Retinal pigment epithelial cell (primary cell): ENCODE results near the gene TPR.

Experiments
- DNase-seq: peaks from one replicate; pipeline ENCODE4 v3.0.0-alpha.2; 2010; ENCODE audit warnings: low read depth
- H3K4me3 ChIP-seq: 2 replicates; pipeline ENCODE4 v1.5.1; 2011; ENCODE audit warnings: mild to moderate bottlenecking, low read length, control low read depth, moderate library complexity
- TF ChIP-seq, protein P1 (sequence below): conservative IDR thresholded peaks from 2 replicates; pipeline ENCODE4 v1.5.1; 2011; ENCODE audit warnings: low read depth, low read length, control low read depth, inconsistent platforms

The TPR gene

DNA sequence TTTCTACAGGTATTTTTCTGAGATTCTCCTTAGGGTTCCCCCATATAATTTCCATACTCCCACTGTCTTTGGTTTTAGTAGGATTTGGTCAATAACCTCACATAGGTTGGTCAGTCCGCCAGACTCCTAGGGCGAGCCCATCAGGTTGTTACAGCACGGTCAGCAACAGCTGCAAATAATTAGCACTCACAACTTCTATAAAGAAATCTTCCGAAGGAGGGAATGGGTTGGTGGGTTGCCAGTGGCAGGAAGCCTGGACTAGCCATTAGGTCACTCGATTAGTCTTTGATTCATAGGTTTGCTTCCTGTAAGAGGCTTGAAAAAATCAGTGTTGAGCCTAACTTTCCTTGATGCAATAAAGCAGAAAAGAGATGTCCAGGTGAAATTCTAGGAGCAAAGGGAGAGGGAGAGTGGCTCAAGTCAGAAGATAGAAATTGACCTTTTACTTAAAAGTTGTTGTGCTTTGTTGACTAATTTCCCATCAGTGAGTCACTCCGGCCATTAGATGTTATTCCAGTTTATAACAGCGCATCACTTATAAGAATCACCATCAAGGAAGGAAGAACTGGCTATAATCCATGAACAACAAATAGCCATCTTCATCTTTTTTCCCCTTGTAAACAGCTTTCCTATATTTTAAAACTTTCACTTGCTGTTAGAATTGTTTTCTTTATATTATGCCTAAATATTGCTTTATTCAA is 88.3 kb downstream of the TPR start:
- no peak overlapping the region for H3K4me3 ChIP-seq
- TF ChIP-seq, protein P1, sequence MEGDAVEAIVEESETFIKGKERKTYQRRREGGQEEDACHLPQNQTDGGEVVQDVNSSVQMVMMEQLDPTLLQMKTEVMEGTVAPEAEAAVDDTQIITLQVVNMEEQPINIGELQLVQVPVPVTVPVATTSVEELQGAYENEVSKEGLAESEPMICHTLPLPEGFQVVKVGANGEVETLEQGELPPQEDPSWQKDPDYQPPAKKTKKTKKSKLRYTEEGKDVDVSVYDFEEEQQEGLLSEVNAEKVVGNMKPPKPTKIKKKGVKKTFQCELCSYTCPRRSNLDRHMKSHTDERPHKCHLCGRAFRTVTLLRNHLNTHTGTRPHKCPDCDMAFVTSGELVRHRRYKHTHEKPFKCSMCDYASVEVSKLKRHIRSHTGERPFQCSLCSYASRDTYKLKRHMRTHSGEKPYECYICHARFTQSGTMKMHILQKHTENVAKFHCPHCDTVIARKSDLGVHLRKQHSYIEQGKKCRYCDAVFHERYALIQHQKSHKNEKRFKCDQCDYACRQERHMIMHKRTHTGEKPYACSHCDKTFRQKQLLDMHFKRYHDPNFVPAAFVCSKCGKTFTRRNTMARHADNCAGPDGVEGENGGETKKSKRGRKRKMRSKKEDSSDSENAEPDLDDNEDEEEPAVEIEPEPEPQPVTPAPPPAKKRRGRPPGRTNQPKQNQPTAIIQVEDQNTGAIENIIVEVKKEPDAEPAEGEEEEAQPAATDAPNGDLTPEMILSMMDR = no peak
- DNase-seq = no peak

DNA sequence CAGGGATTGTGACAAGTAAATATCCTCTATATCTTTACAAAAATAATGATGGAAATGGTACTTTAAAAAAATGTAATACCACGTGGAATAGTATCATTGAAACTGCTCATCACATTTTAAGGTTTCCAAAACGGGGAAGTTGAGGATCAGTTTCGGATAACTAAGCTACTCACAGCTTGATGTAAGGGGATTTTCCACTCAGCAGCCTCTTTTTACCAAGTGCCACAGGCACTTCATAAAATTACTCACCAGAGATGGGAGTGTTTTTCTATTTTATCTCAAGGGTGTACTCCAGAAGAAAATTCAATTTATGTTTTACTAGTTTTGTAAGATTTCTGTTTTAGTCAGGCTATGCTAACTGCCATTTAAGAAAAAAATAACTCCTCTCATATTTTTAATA is 91.7 kb downstream of the TPR start:
- DNase-seq = no peak
- TF ChIP-seq, protein P1 = no peak
- H3K4me3 ChIP-seq = no peak overlapping the region

DNA sequence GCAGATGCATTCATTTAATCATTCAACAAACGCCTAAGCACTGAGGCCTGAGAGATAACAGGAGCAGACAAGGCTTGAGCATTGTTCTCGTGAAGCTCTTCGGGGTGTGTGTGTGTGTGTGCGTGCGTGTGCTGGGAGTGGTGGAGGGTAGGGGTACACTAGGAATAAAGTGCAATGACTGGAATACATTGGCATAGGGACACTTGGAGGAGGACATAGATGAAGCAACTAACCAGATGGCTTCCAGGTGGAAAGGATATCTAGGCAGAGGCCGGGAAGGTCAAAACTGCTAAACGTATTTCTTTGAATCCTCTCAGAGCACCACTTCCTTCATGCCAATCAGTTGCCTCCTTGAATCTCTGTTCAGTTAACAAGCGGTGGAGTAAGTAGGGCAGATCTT is 92.6 kb downstream of the TPR start:
- no peak overlapping the region for H3K4me3 ChIP-seq
- no peak for DNase-seq
- TF ChIP-seq, protein P1 = no peak

DNA sequence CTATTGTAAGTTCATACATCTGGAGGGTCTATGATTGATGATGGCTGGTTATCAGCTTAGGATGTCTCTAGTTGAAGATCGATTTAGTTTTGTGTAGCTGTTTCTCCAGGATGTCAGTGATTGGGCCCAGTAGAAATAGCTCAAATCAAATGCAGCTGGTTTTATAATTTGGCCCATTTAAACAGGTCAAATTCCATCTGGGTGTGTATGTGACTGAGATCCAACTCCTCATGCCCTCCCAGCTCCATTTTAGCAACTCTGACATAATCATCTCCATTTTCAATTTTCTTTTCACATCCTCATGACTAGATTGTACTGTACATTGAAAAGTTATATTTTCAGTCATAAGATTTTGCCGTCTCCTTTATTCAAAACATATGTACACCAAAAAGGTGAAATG is 99.2 kb downstream of the TPR start:
- no peak overlapping the region for H3K4me3 ChIP-seq
- no peak for DNase-seq
- TF ChIP-seq, protein P1 = no peak

DNA sequence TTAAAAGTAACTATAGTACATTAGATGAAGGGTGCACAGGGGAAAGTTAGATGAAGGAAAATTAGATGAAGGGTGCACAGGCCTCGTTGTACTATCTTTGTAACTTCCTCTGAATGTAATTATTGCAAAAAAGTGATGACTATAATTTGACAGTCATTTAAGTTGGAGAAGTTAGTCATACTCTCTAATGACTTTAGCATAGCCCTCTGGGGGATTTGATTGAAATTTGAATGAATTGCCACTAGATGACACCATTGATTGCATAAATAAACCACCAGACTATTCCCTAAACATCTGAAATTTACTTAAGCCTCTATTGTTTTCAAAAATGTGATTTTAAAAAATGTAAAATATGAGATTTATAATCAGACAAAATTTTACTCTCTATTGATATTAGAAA is 102.6 kb downstream of the TPR start:
- TF ChIP-seq, protein P1 = no peak
- H3K4me3 ChIP-seq = no peak overlapping the region
- no peak for DNase-seq

DNA sequence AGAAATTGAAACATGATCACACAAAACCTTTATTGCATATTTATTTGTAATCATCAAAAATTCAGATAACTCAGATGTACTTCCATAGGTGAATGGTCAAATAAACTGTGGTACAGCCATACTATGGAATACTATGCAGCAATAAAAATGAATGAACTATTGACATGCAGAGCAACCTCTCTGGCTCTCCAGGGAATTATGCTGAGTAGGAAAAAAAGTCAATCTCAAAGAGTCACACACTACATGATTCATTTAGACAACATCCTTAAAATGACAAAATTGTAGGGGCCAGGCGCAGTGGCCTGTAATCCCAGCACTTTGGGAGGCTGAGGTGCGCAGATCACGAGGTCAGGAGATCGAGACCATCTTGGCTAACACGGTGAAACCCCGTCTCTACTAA is 104.0 kb downstream of the TPR start:
- no peak for DNase-seq
- TF ChIP-seq, protein P1 = no peak

More for the DNA sequence above, 104.0 kb downstream of the TPR start:
- no peak overlapping the region for H3K4me3 ChIP-seq
